ENCODE measurements around the gene ATF7. TPM values are rescaled to one million over a fixed set of nuclear protein-coding genes. Genes with fewer than 3 reads are reported as not detected.
"Not testable (repeated sequence)": the region's sequence is repeated elsewhere in the genome, so short reads cannot be mapped to it uniquely, and the experiment has no call there.

Gene ATF7
- total RNA-seq, 1 donor from 2014 or later = 12.7 TPM

DNA sequence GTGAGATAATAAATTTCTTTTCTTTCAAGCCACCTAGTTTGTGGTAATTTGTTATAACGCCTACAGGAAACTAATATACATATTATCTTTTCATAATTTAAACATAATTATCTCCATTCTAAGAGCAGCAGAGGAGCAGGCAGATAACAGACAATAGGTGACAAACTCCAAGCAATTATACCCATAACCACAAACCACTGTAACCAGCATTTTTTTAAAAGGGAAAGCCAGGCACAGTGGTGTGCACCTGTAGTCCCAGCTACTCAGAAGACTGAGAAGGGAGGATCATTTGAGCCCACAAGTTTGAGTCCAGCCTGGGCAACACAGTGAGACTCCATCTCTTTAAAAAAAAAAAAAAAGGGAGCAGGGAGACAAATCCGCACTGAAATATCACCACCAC, 54.9 kb downstream of the ATF7 start:
- Mint-ChIP-seq H3K36me3 (peaks cover 12% of the 10 kb centered on the region), H3K4me3 (no peak overlapping the region), H3K9me3 (no peaks in the 10 kb centered on the region), H3K4me1 (peaks cover 14% of the 10 kb centered on the region), H3K27ac (no peak overlapping the region), H3K27me3 (ENCODE audit: insufficient read depth, low read depth) (peaks cover under 1% of the 10 kb centered on the region)
- Histone ChIP-seq H2AFZ (replicated peaks) (no peak overlapping the region), H3K9me3 (ENCODE audit: low read depth) (no peaks in the 10 kb centered on the region), H3K36me3 (no peaks in the 10 kb centered on the region), H3K27me3 (no peaks in the 10 kb centered on the region), H3K27ac (no peak overlapping the region), H4K20me1 (ENCODE audit: low read depth) (peaks cover 14% of the 10 kb centered on the region), H3K4me3 (no peak overlapping the region), H3K79me2 (ENCODE audit: low read depth) (no peaks in the 10 kb centered on the region), H3F3A (ENCODE audit: low read depth) (peaks cover 10% of the 10 kb centered on the region), H3K4me1 (peaks cover 21% of the 10 kb centered on the region), H3K9ac (no peak overlapping the region), H3K4me2 (no peak overlapping the region)
- no peak for DNase-seq (ENCODE audit: low spot score)
- TF ChIP-seq, protein P1, sequence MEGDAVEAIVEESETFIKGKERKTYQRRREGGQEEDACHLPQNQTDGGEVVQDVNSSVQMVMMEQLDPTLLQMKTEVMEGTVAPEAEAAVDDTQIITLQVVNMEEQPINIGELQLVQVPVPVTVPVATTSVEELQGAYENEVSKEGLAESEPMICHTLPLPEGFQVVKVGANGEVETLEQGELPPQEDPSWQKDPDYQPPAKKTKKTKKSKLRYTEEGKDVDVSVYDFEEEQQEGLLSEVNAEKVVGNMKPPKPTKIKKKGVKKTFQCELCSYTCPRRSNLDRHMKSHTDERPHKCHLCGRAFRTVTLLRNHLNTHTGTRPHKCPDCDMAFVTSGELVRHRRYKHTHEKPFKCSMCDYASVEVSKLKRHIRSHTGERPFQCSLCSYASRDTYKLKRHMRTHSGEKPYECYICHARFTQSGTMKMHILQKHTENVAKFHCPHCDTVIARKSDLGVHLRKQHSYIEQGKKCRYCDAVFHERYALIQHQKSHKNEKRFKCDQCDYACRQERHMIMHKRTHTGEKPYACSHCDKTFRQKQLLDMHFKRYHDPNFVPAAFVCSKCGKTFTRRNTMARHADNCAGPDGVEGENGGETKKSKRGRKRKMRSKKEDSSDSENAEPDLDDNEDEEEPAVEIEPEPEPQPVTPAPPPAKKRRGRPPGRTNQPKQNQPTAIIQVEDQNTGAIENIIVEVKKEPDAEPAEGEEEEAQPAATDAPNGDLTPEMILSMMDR (IDR thresholded peaks at IDR 0.05) = no peak
- TF ChIP-seq EZH2phosphoT487 (IDR thresholded peaks at IDR 0.05) = no peak
- no peak for TF ChIP-seq EZH2 (IDR thresholded peaks at IDR 0.05)

GRCh38 chr12:53568809-53569557, 57.2 kb downstream of the ATF7 start:
- Histone ChIP-seq H3K9me3 (ENCODE audit: low read depth) (no peaks in the 10 kb centered on the region), H3K4me2 (no peak overlapping the region), H3K36me3 (no peaks in the 10 kb centered on the region), H3K27ac (peak overlapping the region; percentile 22), H3K27me3 (no peaks in the 10 kb centered on the region), H3K79me2 (ENCODE audit: low read depth) (no peaks in the 10 kb centered on the region), H3K4me3 (no peak overlapping the region), H2AFZ (replicated peaks) (no peak overlapping the region), H3K4me1 (peaks cover 24% of the 10 kb centered on the region), H4K20me1 (ENCODE audit: low read depth) (peaks cover 14% of the 10 kb centered on the region), H3F3A (ENCODE audit: low read depth) (peaks cover 10% of the 10 kb centered on the region), H3K9ac (no peak overlapping the region)
- Mint-ChIP-seq H3K36me3 (peaks cover 11% of the 10 kb centered on the region), H3K4me1 (peaks cover 6% of the 10 kb centered on the region), H3K4me3 (no peak overlapping the region), H3K9me3 (no peaks in the 10 kb centered on the region), H3K27me3 (ENCODE audit: insufficient read depth, low read depth) (no peaks in the 10 kb centered on the region), H3K27ac (peak overlapping the region; percentile 60)
- no peak for DNase-seq (ENCODE audit: low spot score)
- no peak for TF ChIP-seq EZH2 (IDR thresholded peaks at IDR 0.05)
- TF ChIP-seq EZH2phosphoT487 (IDR thresholded peaks at IDR 0.05) = no peak
- TF ChIP-seq, protein P1 (IDR thresholded peaks at IDR 0.05) = no peak

GRCh38 chr12:53567961-53568808, 58.0 kb downstream of the ATF7 start:
- Histone ChIP-seq H3K4me1 (peaks cover 24% of the 10 kb centered on the region), H3K79me2 (ENCODE audit: low read depth) (no peaks in the 10 kb centered on the region), H3F3A (ENCODE audit: low read depth) (peaks cover 10% of the 10 kb centered on the region), H3K4me2 (no peak overlapping the region), H3K9me3 (ENCODE audit: low read depth) (no peaks in the 10 kb centered on the region), H3K9ac (no peak overlapping the region), H2AFZ (replicated peaks) (no peak overlapping the region), H3K27me3 (no peaks in the 10 kb centered on the region), H3K4me3 (no peak overlapping the region), H3K27ac (no peak overlapping the region), H4K20me1 (ENCODE audit: low read depth) (peaks cover 14% of the 10 kb centered on the region), H3K36me3 (no peaks in the 10 kb centered on the region)
- H3K36me3 Mint-ChIP-seq = peaks cover 11% of the 10 kb centered on the region
- no peak overlapping the region for H3K4me3 Mint-ChIP-seq
- DNase-seq (ENCODE audit: low spot score) = no peak
- H3K9me3 Mint-ChIP-seq = no peaks in the 10 kb centered on the region
- peaks cover 6% of the 10 kb centered on the region for H3K4me1 Mint-ChIP-seq
- no peak for TF ChIP-seq EZH2phosphoT487 (IDR thresholded peaks at IDR 0.05)
- TF ChIP-seq, protein P1 (IDR thresholded peaks at IDR 0.05) = no peak
- H3K27me3 Mint-ChIP-seq (ENCODE audit: insufficient read depth, low read depth) = no peaks in the 10 kb centered on the region
- peak overlapping the region; percentile 60 for H3K27ac Mint-ChIP-seq

DNA sequence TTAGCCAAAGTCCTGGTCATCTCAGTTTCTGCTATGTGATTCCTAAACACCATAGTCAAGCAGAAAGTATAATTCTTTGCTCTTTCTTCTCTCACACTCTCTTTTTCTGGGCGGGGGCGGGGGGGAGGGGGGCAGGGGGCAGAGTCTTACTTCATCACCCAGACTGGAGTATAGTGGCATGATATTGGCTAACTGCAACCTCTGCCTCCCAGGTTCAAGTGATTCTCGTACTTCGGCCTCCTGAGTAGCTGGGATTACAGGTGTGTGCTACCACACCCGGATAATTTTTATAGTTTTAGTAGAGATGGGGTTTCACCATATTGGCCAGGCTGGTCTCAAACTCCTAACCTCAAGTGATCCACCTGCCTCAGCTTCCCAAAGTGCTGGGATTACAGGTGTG, 60.8 kb downstream of the ATF7 start:
- not testable (repeated sequence) for H3K4me3 Mint-ChIP-seq; H3K36me3 Mint-ChIP-seq; H3K4me2 ChIP-seq; H2AFZ ChIP-seq (replicated peaks); H3K9me3 Mint-ChIP-seq; H3K27ac ChIP-seq; H3K4me1 Mint-ChIP-seq; H3K79me2 ChIP-seq (ENCODE audit: low read depth); H3K9me3 ChIP-seq (ENCODE audit: low read depth); H3K27ac Mint-ChIP-seq; H3K9ac ChIP-seq; H3K36me3 ChIP-seq; H3K27me3 Mint-ChIP-seq (ENCODE audit: insufficient read depth, low read depth); H3K4me3 ChIP-seq; H3K27me3 ChIP-seq; DNase-seq (ENCODE audit: low spot score)
- Histone ChIP-seq H3K4me1 (peaks cover 24% of the 10 kb centered on the region), H4K20me1 (ENCODE audit: low read depth) (peaks cover 14% of the 10 kb centered on the region), H3F3A (ENCODE audit: low read depth) (peaks cover 10% of the 10 kb centered on the region)

All from neural progenitor cell (in vitro differentiated cells).